Measurements from ENCODE around the gene KCNC4. TPM values are rescaled to one million over a fixed set of nuclear protein-coding genes. Genes with fewer than 3 reads are reported as not detected.

The KCNC4 gene
- total RNA-seq, 1 experiment from 2014 or later = 8.9 TPM

GRCh38 chr1:110172001-110172400, 38.1 kb upstream of the KCNC4 start:
- Histone ChIP-seq H3T11ph (ENCODE audit: low read length) (no peak overlapping the region), H3K56ac (ENCODE audit: insufficient read length, low read depth, low read length) (no peak overlapping the region), H4K5ac (ENCODE audit: insufficient read length, low read depth, low read length) (no peak overlapping the region), H2BK12ac (ENCODE audit: insufficient read length, low read depth, low read length) (no peak overlapping the region), H3K4ac (ENCODE audit: low read depth, low read length) (no peak overlapping the region), H2BK15ac (ENCODE audit: low read depth, low read length) (no peak overlapping the region), H3K23me2 (ENCODE audit: insufficient read length, low read depth, low read length, poor library complexity, severe bottlenecking) (no peaks in the 10 kb centered on the region), H3K27ac (ENCODE audit: insufficient read length, low read depth, low read length) (no peak overlapping the region), H2BK5ac (ENCODE audit: insufficient read length, low read length) (no peak overlapping the region), H4K91ac (ENCODE audit: insufficient read length, low read depth, low read length) (no peak overlapping the region), H3K9ac (ENCODE audit: extremely low read depth, insufficient read length, low read length) (no peak overlapping the region), H3K14ac (ENCODE audit: insufficient read depth, low read length) (no peak overlapping the region), H2BK20ac (ENCODE audit: low read depth, low read length, poor library complexity, severe bottlenecking) (no peak overlapping the region), H3K4me2 (ENCODE audit: insufficient read depth, insufficient read length, low read length) (no peak overlapping the region), H3K9me3 (ENCODE audit: control insufficient read depth, low read depth, low read length) (no peaks in the 10 kb centered on the region), H3K79me1 (ENCODE audit: insufficient read depth, low read depth, low read length, poor library complexity, severe bottlenecking) (no peaks in the 10 kb centered on the region), H3K18ac (ENCODE audit: insufficient read length, low read depth, low read length) (no peak overlapping the region), H2AFZ (ENCODE audit: low read length) (no peak overlapping the region), H3K23ac (ENCODE audit: insufficient read length, low read depth, low read length) (no peak overlapping the region), H4K20me1 (ENCODE audit: control insufficient read depth, insufficient read depth, insufficient read length) (no peaks in the 10 kb centered on the region), H2BK120ac (ENCODE audit: low read depth, low read length, poor library complexity, severe bottlenecking) (no peak overlapping the region), H3K79me2 (ENCODE audit: insufficient read depth, low read length) (no peaks in the 10 kb centered on the region), H3K27me3 (ENCODE audit: insufficient read depth, low read length) (no peaks in the 10 kb centered on the region), H2AK5ac (ENCODE audit: insufficient read length, low read length) (no peak overlapping the region), H3K4me1 (ENCODE audit: insufficient read depth, low read length) (no peaks in the 10 kb centered on the region), H4K8ac (replicated peaks; ENCODE audit: insufficient read length, low read depth, low read length) (no peak overlapping the region)
- Mint-ChIP-seq H3K4me1 (peaks cover 11 to 19% of the 10 kb centered on the region in 2 experiments), H3K27ac (no peak overlapping the region; a peak in 1 of 7 replicates), H3K9me3 (no peaks in the 10 kb centered on the region), H3K4me3 (no peak overlapping the region; a peak in 1 of 5 replicates), H3K27me3 (ENCODE audit: low read depth) (peaks cover 2% of the 10 kb centered on the region), H3K36me3 (ENCODE audit: insufficient read depth in 1 of 3, low read depth in 3 of 3) (no peaks in the 10 kb centered on the region)
- no CpG with 5 or more reads among the region's 10 CpGs for WGBS (ENCODE audit: extremely low coverage, insufficient read length, low lambda C conversion rate)
- DNase-seq = no peak
- no peak for TF ChIP-seq CTCF (conservative IDR thresholded peaks at IDR 0.05)

Measured in H9 (cell line).